GM23338 (cell line): ENCODE results near the gene MAST2. TPM values are rescaled to one million over a fixed set of nuclear protein-coding genes. Genes with fewer than 3 reads are reported as not detected.

ENCODE experiments used
- ATAC-seq: fragments of 200-7000 bp; cut with Tn5 transposase; 3 replicates; pipeline ENCODE4 v1.9.1; 2020
- DNase-seq: peaks from one replicate; pipeline ENCODE4 v3.0.0-alpha.2; 2015; ENCODE audit warnings: low spot score
- H2AFZ ChIP-seq: fragments of 200-600 bp; sonication (generic); 2 replicates; pipeline ENCODE4 v1.8.0; 2016; ENCODE audit warnings: antibody characterized with exemption, mild to moderate bottlenecking, moderate library complexity
- H3F3A ChIP-seq: fragments of 200-600 bp; sonication (generic); replicated peaks from 2 replicates; pipeline ENCODE4 v1.8.0; 2017; ENCODE audit warnings: antibody characterized with exemption, mixed run types, low read depth
- H3K27ac ChIP-seq: fragments of 200-600 bp; sonication (generic); 2 replicates; pipeline ENCODE4 v1.6.1; 2016; ENCODE audit warnings: low read depth
- H3K27me3 ChIP-seq: fragments of 200-600 bp; sonication (generic); 2 replicates; pipeline ENCODE4 v1.8.0; 2016; ENCODE audit warnings: mild to moderate bottlenecking, mixed run types, moderate library complexity; ENCODE audit not compliant: insufficient read depth
- H3K36me3 ChIP-seq: fragments of 200-600 bp; sonication (generic); 2 replicates; pipeline ENCODE4 v1.8.0; 2016; ENCODE audit warnings: mild to moderate bottlenecking; ENCODE audit not compliant: insufficient read depth
- H3K4me1 ChIP-seq: fragments of 200-600 bp; sonication (generic); 2 replicates; pipeline ENCODE4 v1.8.0; 2016; ENCODE audit warnings: mild to moderate bottlenecking, moderate library complexity; ENCODE audit not compliant: insufficient read depth
- H3K4me2 ChIP-seq: fragments of 200-600 bp; sonication (generic); 2 replicates; pipeline ENCODE4 v1.7.1; 2017; ENCODE audit warnings: mixed run types
- H3K4me3 ChIP-seq: fragments of 200-600 bp; sonication (generic); 2 replicates; pipeline ENCODE4 v1.6.1; 2016; ENCODE audit warnings: mixed run types
- H3K79me2 ChIP-seq: fragments of 200-600 bp; sonication (generic); replicated peaks from 2 replicates; pipeline ENCODE4 v1.8.0; 2017; ENCODE audit warnings: mild to moderate bottlenecking; ENCODE audit not compliant: insufficient read depth
- H3K9me2 ChIP-seq: fragments of 200-600 bp; sonication (generic); 2 replicates; pipeline ENCODE4 v1.8.0; 2017; ENCODE audit not compliant: insufficient read depth
- H4K20me1 ChIP-seq: fragments of 200-600 bp; sonication (generic); replicated peaks from 2 replicates; pipeline ENCODE4 v1.8.0; 2017; ENCODE audit warnings: mild to moderate bottlenecking; ENCODE audit not compliant: insufficient read depth
- H3K27ac Mint-ChIP-seq: 2 replicates; pipeline ENCODE4 v1.8.0; 2020; ENCODE audit warnings: inconsistent platforms, mild to moderate bottlenecking, moderate library complexity, mixed read lengths
- H3K27me3 Mint-ChIP-seq: 3 replicates; pipeline ENCODE4 v1.8.0; 2022; ENCODE audit warnings: low read depth, mild to moderate bottlenecking, moderate library complexity, mixed read lengths, inconsistent platforms; ENCODE audit not compliant: insufficient read depth, poor library complexity
- H3K36me3 Mint-ChIP-seq: 3 replicates; pipeline ENCODE4 v1.8.0; 2021; ENCODE audit warnings: low read depth, mild to moderate bottlenecking, inconsistent platforms, moderate library complexity, mixed read lengths
- H3K4me1 Mint-ChIP-seq: 3 replicates; pipeline ENCODE4 v1.8.0; 2020; ENCODE audit warnings: mild to moderate bottlenecking, inconsistent platforms, mixed read lengths
- H3K4me3 Mint-ChIP-seq: 3 replicates; pipeline ENCODE4 v1.8.0; 2021; ENCODE audit warnings: moderate library complexity, mild to moderate bottlenecking, inconsistent platforms, mixed read lengths
- H3K9me3 Mint-ChIP-seq: 3 replicates; pipeline ENCODE4 v1.8.0; 2020; ENCODE audit warnings: moderate library complexity, mild to moderate bottlenecking, inconsistent platforms, mixed read lengths
- CREB1 ChIP-seq: fragments of 250-450 bp; sonication (Bioruptor Pico); IDR thresholded peaks from 2 replicates; pipeline ENCODE4 v1.5.0; 2020; ENCODE audit warnings: low read depth, mild to moderate bottlenecking, moderate library complexity
- CTCF ChIP-seq, 2 experiments: fragments of 200-600 bp in 1 of 2; sonication (generic) in 1 of 2; conservative IDR thresholded peaks; 2 replicates each; pipeline versions ENCODE4 v1.5.1 to v1.6.1; 2016 to 2017; ENCODE audit warnings: antibody characterized with exemption in 2 of 2, low read depth in 2 of 2, mild to moderate bottlenecking in 2 of 2, moderate library complexity in 1 of 2
- ETS1 ChIP-seq: IDR thresholded peaks from 2 replicates; pipeline ENCODE4 v1.6.1; 2016; ENCODE audit warnings: antibody characterized with exemption
- EZH2 ChIP-seq: fragments of 200-600 bp; sonication (generic); IDR thresholded peaks from one replicate; pipeline ENCODE4 v1.8.0; 2017; ENCODE audit warnings: antibody characterized with exemption, mild to moderate bottlenecking, low read depth; ENCODE audit not compliant: unreplicated experiment
- EZH2phosphoT487 ChIP-seq: fragments of 200-600 bp; sonication (generic); IDR thresholded peaks from one replicate; pipeline ENCODE4 v1.8.1; 2018; ENCODE audit warnings: antibody characterized with exemption; ENCODE audit not compliant: unreplicated experiment
- JUNB ChIP-seq: IDR thresholded peaks from one replicate; pipeline ENCODE4 v1.6.1; 2016; ENCODE audit warnings: antibody characterized with exemption; ENCODE audit not compliant: unreplicated experiment
- NANOG ChIP-seq: IDR thresholded peaks from 2 replicates; pipeline ENCODE4 v1.6.1; 2016; ENCODE audit warnings: antibody characterized with exemption, borderline replicate concordance
- POLR2AphosphoS5 ChIP-seq: IDR thresholded peaks from 2 replicates; pipeline ENCODE4 v1.6.1; 2016; ENCODE audit warnings: antibody characterized with exemption, low read depth
- REST ChIP-seq: IDR thresholded peaks from one replicate; pipeline ENCODE4 v1.6.1; 2018; ENCODE audit warnings: antibody characterized with exemption; ENCODE audit not compliant: unreplicated experiment
- STAT1 ChIP-seq: IDR thresholded peaks from one replicate; pipeline ENCODE4 v1.6.1; 2016; ENCODE audit warnings: antibody characterized with exemption; ENCODE audit not compliant: unreplicated experiment
- ZNF114 ChIP-seq: fragments of 250-450 bp; sonication (Bioruptor Pico); IDR thresholded peaks from 2 replicates; pipeline ENCODE4 v1.5.0; 2020; ENCODE audit warnings: mild to moderate bottlenecking, moderate library complexity
- ZNF331 ChIP-seq: fragments of 250-450 bp; sonication (Bioruptor Pico); IDR thresholded peaks from 2 replicates; pipeline ENCODE4 v1.5.0; 2020; ENCODE audit warnings: low read depth, mild to moderate bottlenecking, moderate library complexity
- ZNF462 ChIP-seq: fragments of 250-450 bp; sonication (Bioruptor Pico); IDR thresholded peaks from 2 replicates; pipeline ENCODE4 v1.5.0; 2020; ENCODE audit warnings: mild to moderate bottlenecking, moderate library complexity
- polyA plus RNA-seq: library from polyadenylated mRNA; unstranded; fragments of >200 nt; fragmentation: Nextera tagmentation; extraction: Ambion mirVana; gene quantifications from 2 replicates; pipeline ENCODE4 v1.2.1, GENCODE V29; 2016
- total RNA-seq: library from RNA; depleted of rRNA; stranded (reverse); fragments of >200 nt; shearing (Covaris generic); gene quantifications from 2 replicates; pipeline ENCODE4 v1.2.3, GENCODE V29; 2014

MAST2 gene
- total and polyA plus RNA-seq, 2 experiments from 2014 or later, result 11.5 to 57.7 TPM

GRCh38 chr1:46021046-46021996 is 217.9 kb downstream of the MAST2 start:
- H3K4me1 ChIP-seq, result 0 out of 2 replicates have a peak, but pooled peaks cover 2% of the 10 kb centered on the region
- no peak overlapping the region for H2AFZ ChIP-seq
- Mint-ChIP-seq H3K27ac (no peak overlapping the region), H3K4me1 (no peaks in the 10 kb centered on the region), H3K9me3 (no peaks in the 10 kb centered on the region), H3K36me3 (peaks cover 37% of the 10 kb centered on the region), H3K4me3 (no peak overlapping the region), H3K27me3 (peaks cover 2% of the 10 kb centered on the region)
- no peaks in the 10 kb centered on the region; the same call in 1 of the 2 replicates for H4K20me1 ChIP-seq
- H3K9me2 ChIP-seq, result no peaks in the 10 kb centered on the region
- H3F3A ChIP-seq, result no peaks in the 10 kb centered on the region
- ATAC-seq, result no peak
- no peak overlapping the region for H3K4me2 ChIP-seq
- DNase-seq, result no peak
- H3K79me2 ChIP-seq, result no peaks in the 10 kb centered on the region
- no peak overlapping the region for H3K27ac ChIP-seq
- no peak overlapping the region for H3K4me3 ChIP-seq
- no peaks in the 10 kb centered on the region for H3K27me3 ChIP-seq
- TF ChIP-seq ZNF462 (CRISPR knock-in tag) (no peak), CREB1 (CRISPR knock-in tag) (no peak), STAT1 (no peak), ZNF331 (CRISPR knock-in tag) (no peak), CTCF (conservative IDR thresholded peaks at IDR 0.05; ENCODE audit: low read depth in 2 of 2) (no peak), EZH2phosphoT487 (no peak), EZH2 (no peak), ZNF114 (no peak), NANOG (no peak), JUNB (no peak), REST (no peak), POLR2AphosphoS5 (no peak), ETS1 (no peak)
- H3K36me3 ChIP-seq, result peaks cover 7% of the 10 kb centered on the region
